Hepatocyte (in vitro differentiated cells): ENCODE data around the gene ATN1.

Source experiments
- CTCF ChIP-seq: fragments of 200-600 bp; sonication (generic); IDR thresholded peaks from 2 replicates; pipeline ENCODE4 v1.5.1; 2016; ENCODE audit warnings: antibody characterized with exemption, mild to moderate bottlenecking; ENCODE audit not compliant: poor library complexity
- EZH2 ChIP-seq: fragments of 200-600 bp; sonication (generic); IDR thresholded peaks from 2 replicates; pipeline ENCODE4 v1.6.1; 2016; ENCODE audit warnings: antibody characterized with exemption, mild to moderate bottlenecking, borderline replicate concordance
- EZH2phosphoT487 ChIP-seq: fragments of 200-600 bp; sonication (generic); IDR thresholded peaks from one replicate; pipeline ENCODE4 v1.6.1; 2018; ENCODE audit warnings: antibody characterized with exemption, mild to moderate bottlenecking, low read depth, moderate library complexity; ENCODE audit not compliant: unreplicated experiment, severe bottlenecking

GRCh38 chr12:6955108-6956020, 27.6 kb downstream of the ATN1 start:
- TF ChIP-seq CTCF: no peak
- TF ChIP-seq EZH2phosphoT487: no peak
- TF ChIP-seq EZH2: no peak
